HG03457 (cell line): ENCODE measurements around the gene MYF5.
A peak's percentile ranks its signal among the peaks of the same experiment; 100 is the strongest.
"Not testable (repeated sequence)": the region's sequence is repeated elsewhere in the genome, so short reads cannot be mapped to it uniquely, and the experiment has no call there.

Source experiments
- ATAC-seq: cut with Tn5 transposase; IDR thresholded peaks from one replicate; pipeline ENCODE4 v1.9.1; 2021; ENCODE audit warnings: moderate number of reproducible peaks; ENCODE audit not compliant: unreplicated experiment

Gene MYF5

GRCh38 chr12:80716696-80717469 is at the start of gene MYF5:
Gene MYF5, plus strand, starts transcription at chr12:80716912. Its CDS starts 152 bp downstream, at chr12:80717064.
- no peak for ATAC-seq

GRCh38 chr12:80670214-80670613 is 46.5 kb upstream of the MYF5 start:
- no peak for ATAC-seq

- ATAC-seq: not testable (repeated sequence)
These were observed 40.6 kb upstream of the MYF5 start for GRCh38 chr12:80676042-80676636.

- ATAC-seq: no peak
These were observed 39.9 kb upstream of the MYF5 start for GRCh38 chr12:80676856-80677255.

- no peak for ATAC-seq
These were observed 38.7 kb upstream of the MYF5 start for GRCh38 chr12:80677994-80678393.

- no peak for ATAC-seq
These were observed 37.2 kb upstream of the MYF5 start for GRCh38 chr12:80679346-80680131.

GRCh38 chr12:80681287-80681686 is 35.4 kb upstream of the MYF5 start:
- no peak for ATAC-seq

- ATAC-seq: no peak
These were observed 34.9 kb upstream of the MYF5 start for GRCh38 chr12:80681786-80682185.

- no peak for ATAC-seq
These were observed 32.6 kb upstream of the MYF5 start for GRCh38 chr12:80684077-80684495.

- no peak for ATAC-seq
These were observed 26.6 kb upstream of the MYF5 start for GRCh38 chr12:80690090-80690489.

- no peak for ATAC-seq
These were observed 26.2 kb upstream of the MYF5 start for GRCh38 chr12:80690513-80690912.

- no peak for ATAC-seq
These were observed 24.6 kb upstream of the MYF5 start for GRCh38 chr12:80692114-80692513.

- no peak for ATAC-seq
These were observed 19.3 kb upstream of the MYF5 start for GRCh38 chr12:80697270-80697887.

GRCh38 chr12:80698256-80698655 is 18.5 kb upstream of the MYF5 start:
- ATAC-seq: no peak

- no peak for ATAC-seq
These were observed 17.7 kb upstream of the MYF5 start for GRCh38 chr12:80698847-80699542.

GRCh38 chr12:80700327-80700726 is 16.4 kb upstream of the MYF5 start:
- ATAC-seq: no peak

GRCh38 chr12:80701388-80701787 is 15.3 kb upstream of the MYF5 start:
- no peak for ATAC-seq

- peak; percentile 83 for ATAC-seq
These were observed 13.6 kb upstream of the MYF5 start for GRCh38 chr12:80702889-80703805.

GRCh38 chr12:80704420-80704819 is 12.3 kb upstream of the MYF5 start:
- ATAC-seq: no peak
